NT2/D1 (cell line): ENCODE data around the gene TIMM21.

Source experiments
- YY1 ChIP-seq: IDR thresholded peaks from 2 replicates; pipeline ENCODE4 v1.6.1; 2011; ENCODE audit not compliant: insufficient read length, insufficient read depth
- ZNF274 ChIP-seq: IDR thresholded peaks from 2 replicates; pipeline ENCODE4 v1.6.1; 2011; ENCODE audit warnings: mild to moderate bottlenecking, low read depth, low read length

- TF ChIP-seq ZNF274 (no peak), YY1 (no peak)
Observed at GRCh38 chr18:74140582-74140981, 7.7 kb upstream of the TIMM21 start.
